Bronchial epithelial cell (primary cell): ENCODE results near the gene ABCD4. TPM values are rescaled to one million over a fixed set of nuclear protein-coding genes. Genes with fewer than 3 reads are reported as not detected.

Source experiments
- DNase-seq: peaks from one replicate; pipeline ENCODE4 v3.0.0-alpha.2; 2010; ENCODE audit warnings: low read depth
- FAIRE-seq: peaks from 2 replicates; lab custom pipeline; 2011; peaks lifted over from hg19 to GRCh38; lab: Jason Lieb, UNC
- H3K27me3 ChIP-seq: 2 replicates; pipeline ENCODE4 v1.5.1; 2011; ENCODE audit warnings: low read length; ENCODE audit not compliant: control insufficient read depth, insufficient read depth
- H3K36me3 ChIP-seq: 2 replicates; pipeline ENCODE4 v1.5.1; 2011; ENCODE audit warnings: low read length; ENCODE audit not compliant: control insufficient read depth, insufficient read depth
- H3K4me3 ChIP-seq: 2 replicates; pipeline ENCODE4 v1.5.1; 2011; ENCODE audit warnings: mild to moderate bottlenecking, low read depth, low read length, control low read depth
- total RNA-seq: library from RNA; depleted of rRNA; stranded (reverse); fragments of >200 nt; gene quantifications from 2 replicates; pipeline ENCODE4 v1.2.1, GENCODE V29; 2014
- TF ChIP-seq, protein P1 (sequence below): IDR thresholded peaks from 2 replicates; pipeline ENCODE4 v1.5.1; 2011; ENCODE audit warnings: mild to moderate bottlenecking, moderate library complexity, low read length, control low read depth, inconsistent platforms; ENCODE audit not compliant: insufficient read depth, severe bottlenecking

ABCD4 gene
- total RNA-seq, 1 donor from 2014 or later = 13.2 TPM

DNA sequence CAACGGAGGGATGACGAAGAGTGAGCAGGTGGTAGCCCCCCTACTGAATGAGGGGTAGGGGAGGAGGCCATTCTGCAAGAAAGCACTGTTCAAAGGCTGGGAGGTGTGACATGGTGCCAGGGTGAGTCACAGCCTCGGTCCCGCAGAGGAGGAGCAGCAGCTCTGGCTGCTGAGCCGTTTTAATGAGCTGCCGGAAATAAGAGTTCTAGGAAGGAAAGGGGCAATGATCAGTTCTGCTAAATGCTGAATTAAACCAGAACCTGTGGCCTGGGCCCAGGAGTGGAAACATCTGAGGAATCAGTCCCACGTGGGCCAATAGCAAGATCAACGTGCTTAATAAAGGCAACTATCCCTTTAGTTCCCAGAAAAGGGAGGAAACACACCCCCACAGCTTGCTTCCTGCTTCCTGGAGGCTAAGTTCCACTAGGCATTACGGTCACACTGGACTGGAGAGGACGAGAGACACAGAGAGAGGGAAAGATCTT, 3.6 kb downstream of the ABCD4 start:
- peak; percentile 12 for DNase-seq
- TF ChIP-seq, protein P1, sequence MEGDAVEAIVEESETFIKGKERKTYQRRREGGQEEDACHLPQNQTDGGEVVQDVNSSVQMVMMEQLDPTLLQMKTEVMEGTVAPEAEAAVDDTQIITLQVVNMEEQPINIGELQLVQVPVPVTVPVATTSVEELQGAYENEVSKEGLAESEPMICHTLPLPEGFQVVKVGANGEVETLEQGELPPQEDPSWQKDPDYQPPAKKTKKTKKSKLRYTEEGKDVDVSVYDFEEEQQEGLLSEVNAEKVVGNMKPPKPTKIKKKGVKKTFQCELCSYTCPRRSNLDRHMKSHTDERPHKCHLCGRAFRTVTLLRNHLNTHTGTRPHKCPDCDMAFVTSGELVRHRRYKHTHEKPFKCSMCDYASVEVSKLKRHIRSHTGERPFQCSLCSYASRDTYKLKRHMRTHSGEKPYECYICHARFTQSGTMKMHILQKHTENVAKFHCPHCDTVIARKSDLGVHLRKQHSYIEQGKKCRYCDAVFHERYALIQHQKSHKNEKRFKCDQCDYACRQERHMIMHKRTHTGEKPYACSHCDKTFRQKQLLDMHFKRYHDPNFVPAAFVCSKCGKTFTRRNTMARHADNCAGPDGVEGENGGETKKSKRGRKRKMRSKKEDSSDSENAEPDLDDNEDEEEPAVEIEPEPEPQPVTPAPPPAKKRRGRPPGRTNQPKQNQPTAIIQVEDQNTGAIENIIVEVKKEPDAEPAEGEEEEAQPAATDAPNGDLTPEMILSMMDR = no peak
- no peak overlapping the region for H3K4me3 ChIP-seq
- H3K36me3 ChIP-seq = peaks cover 13% of the 10 kb centered on the region
- FAIRE-seq = no peak
- H3K27me3 ChIP-seq = no peaks in the 10 kb centered on the region

DNA sequence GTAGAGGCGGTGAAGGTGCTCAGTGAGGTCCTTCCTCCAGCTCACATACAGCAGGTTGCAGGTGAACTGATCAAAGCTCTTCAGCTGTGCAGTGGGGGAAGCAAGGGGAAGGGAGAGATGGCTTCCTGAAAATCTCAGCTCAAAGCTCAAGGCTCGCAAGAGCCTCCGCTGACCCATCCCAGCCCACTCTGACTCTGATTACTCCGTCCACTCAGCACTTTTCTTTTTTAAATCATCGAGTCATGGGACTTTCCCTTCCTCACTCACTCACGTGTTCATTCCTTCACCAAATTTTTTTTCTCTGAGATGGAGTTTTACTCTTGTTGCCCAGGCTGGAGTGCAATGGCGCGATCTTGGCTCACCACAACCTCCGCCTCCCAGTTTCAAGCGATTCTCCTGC, 4.7 kb downstream of the ABCD4 start:
- DNase-seq = no peak
- peaks cover 13% of the 10 kb centered on the region for H3K36me3 ChIP-seq
- no peak overlapping the region for H3K4me3 ChIP-seq
- FAIRE-seq = no peak
- TF ChIP-seq, protein P1 = no peak
- no peaks in the 10 kb centered on the region for H3K27me3 ChIP-seq

DNA sequence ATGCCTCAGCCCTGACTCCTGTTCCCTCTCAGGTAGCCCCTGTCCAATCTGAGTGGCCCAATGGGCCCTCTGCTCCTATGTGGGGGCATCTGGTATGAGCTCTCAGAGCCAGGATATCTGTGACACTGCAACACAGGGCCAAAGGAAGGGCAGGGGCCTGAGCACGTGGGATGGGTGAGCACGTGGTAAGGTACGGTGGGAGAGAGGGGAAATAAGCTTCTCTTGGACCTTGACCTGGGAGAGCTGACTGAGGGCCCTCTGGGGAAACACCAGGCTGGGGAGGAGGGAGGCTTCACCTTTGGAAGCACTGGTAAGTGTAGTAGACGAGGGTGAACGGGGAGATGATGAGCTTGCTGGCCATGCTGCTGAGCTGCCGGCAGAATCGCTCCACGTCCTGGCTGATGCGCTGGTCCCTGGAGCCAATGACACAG, 6.7 kb downstream of the ABCD4 start:
- Histone ChIP-seq H3K36me3 (peaks cover 19% of the 10 kb centered on the region), H3K4me3 (no peak overlapping the region), H3K27me3 (no peaks in the 10 kb centered on the region)
- TF ChIP-seq, protein P1 = no peak
- DNase-seq = no peak
- no peak for FAIRE-seq

DNA sequence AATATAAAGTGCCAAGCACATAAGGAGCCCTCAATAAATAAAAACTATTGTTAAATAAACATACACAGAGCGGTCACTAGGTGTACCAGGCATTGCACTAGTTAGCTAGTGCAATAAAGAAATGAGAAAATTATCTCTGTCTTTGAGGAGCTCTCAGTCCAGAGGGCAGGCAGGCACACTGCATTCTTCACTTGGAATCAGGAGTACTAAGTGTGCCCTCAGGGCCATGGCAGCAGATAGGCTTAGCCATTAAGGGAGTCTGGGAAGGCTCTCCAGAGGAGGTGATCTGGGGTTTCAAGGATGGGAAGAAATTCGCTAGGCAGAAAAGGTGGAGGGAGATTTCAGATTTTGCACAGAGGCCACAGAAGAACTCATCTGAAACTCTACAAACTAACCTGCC, 9.1 kb downstream of the ABCD4 start:
- Histone ChIP-seq H3K27me3 (no peaks in the 10 kb centered on the region), H3K4me3 (no peak overlapping the region), H3K36me3 (peaks cover 25% of the 10 kb centered on the region)
- TF ChIP-seq, protein P1 = no peak
- DNase-seq (no peak), FAIRE-seq (no peak)

DNA sequence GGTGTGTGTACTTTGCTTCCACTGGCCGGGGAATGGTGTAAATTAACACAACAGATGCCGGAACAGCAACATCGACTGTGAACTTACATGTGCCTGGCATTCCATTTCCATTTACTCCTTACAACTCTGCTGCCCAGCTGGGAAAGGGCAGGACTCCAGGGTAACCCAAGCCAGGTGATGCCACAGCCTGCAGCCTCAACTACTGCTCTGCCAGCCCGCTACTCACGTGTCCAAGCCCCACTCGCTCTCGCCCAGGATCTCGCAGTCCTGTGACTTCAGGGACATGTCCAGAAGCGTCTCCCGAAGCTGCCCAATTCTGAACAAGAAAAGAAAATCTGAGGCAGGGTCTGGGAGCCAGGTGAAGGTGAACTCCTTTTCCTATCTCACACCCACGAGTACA, 10.7 kb downstream of the ABCD4 start:
- TF ChIP-seq, protein P1 = no peak
- Histone ChIP-seq H3K4me3 (no peak overlapping the region), H3K36me3 (peaks cover 23% of the 10 kb centered on the region), H3K27me3 (no peaks in the 10 kb centered on the region)
- FAIRE-seq = peak; percentile 32
- no peak for DNase-seq

DNA sequence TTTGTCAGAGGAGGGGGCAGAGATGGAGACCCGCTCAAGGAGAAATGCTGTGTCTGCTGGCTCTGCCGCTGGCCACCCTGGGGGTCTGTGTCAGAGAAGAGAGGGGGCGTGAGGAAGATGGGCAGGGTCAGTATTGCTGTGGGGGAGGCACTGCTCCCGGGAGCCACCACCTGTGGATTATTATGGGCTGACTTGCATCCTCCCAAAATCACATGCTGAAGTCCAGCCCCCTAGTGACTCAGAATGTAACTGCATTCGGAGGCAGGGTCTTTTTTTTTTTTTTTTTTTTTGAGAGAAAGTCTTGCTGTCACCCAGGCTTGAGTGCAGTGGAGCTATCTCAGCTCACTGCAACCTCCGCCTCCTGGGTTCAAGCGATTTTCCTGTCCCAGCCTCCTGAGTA, 12.3 kb downstream of the ABCD4 start:
- Histone ChIP-seq H3K27me3 (no peaks in the 10 kb centered on the region), H3K4me3 (no peak overlapping the region), H3K36me3 (peaks cover 27% of the 10 kb centered on the region)
- DNase-seq (peak; percentile 22), FAIRE-seq (no peak)
- TF ChIP-seq, protein P1 = peak; percentile 42
